ENCODE data around the gene ZNF681. TPM values are rescaled to one million over a fixed set of nuclear protein-coding genes. Genes with fewer than 3 reads are reported as not detected.

ZNF681 gene
- total and polyA plus RNA-seq, 2 of the 4 experiments (the other 2 are of a cell fraction), result 0.15 to 0.54 TPM

GRCh38 chr19:23801803-23802202 is 43.1 kb upstream of the ZNF681 start:
- H3K9ac ChIP-seq (ENCODE audit: low read depth, low read length), result no peak overlapping the region
- no peak overlapping the region for H3K27ac ChIP-seq (ENCODE audit: insufficient read depth, low read length)
- no peak overlapping the region for H3K23ac ChIP-seq (ENCODE audit: low read depth, low read length)
- H3K36me3 ChIP-seq (ENCODE audit: control insufficient read depth, insufficient read depth, low read length), result no peaks in the 10 kb centered on the region
- no peak overlapping the region for H3K14ac ChIP-seq (replicated peaks; ENCODE audit: low read depth, low read length)
- CTCF ChIA-PET, result no interaction called here
- H4K20me1 ChIP-seq (ENCODE audit: insufficient read depth, low read length), result no peaks in the 10 kb centered on the region
- no peak overlapping the region for H2BK5ac ChIP-seq (ENCODE audit: low read depth, low read length, poor library complexity, severe bottlenecking)
- no peaks in the 10 kb centered on the region for H3K9me1 ChIP-seq (ENCODE audit: insufficient read depth, low read length)
- BruUV-seq (replicated peaks), result no TSS peak
- in situ Hi-C loops (cut with MboI; ENCODE audit: low sequenced_read_pairs), result no loop called here
- H3K79me1 ChIP-seq (ENCODE audit: low read depth in 1 of 2, low read length in 2 of 2), result no peaks in the 10 kb centered on the region
- H4K5ac ChIP-seq (ENCODE audit: low read depth, low read length), result no peak overlapping the region
- intact Hi-C loops (cut with micrococcal nuclease), result no loop called here
- no peak overlapping the region for H3K18ac ChIP-seq (ENCODE audit: low read depth, low read length)
- no peak overlapping the region for H3K4me2 ChIP-seq (ENCODE audit: low read depth, low read length)
- no peak overlapping the region for H3K4ac ChIP-seq (ENCODE audit: low read depth, low read length)
- dilution Hi-C loops (cut with HindIII; ENCODE audit: low sequenced_read_pairs, unreplicated experiment), result no loop called here
- H2AK9ac ChIP-seq (replicated peaks; ENCODE audit: low read depth, low read length, poor library complexity), result no peak overlapping the region
- H2AFZ ChIP-seq (replicated peaks; ENCODE audit: low read length, poor library complexity), result no peak overlapping the region
- H3K56ac ChIP-seq (ENCODE audit: extremely low read depth, insufficient read depth, low read length), result no peak overlapping the region
- ATAC-seq (ENCODE audit: low read depth) (no peak), DNase-seq (no peak)
- H4K91ac ChIP-seq (ENCODE audit: insufficient read depth, low read depth, low read length), result no peak overlapping the region
- POLR2A ChIA-PET (ENCODE audit: unreplicated experiment), result no interaction called here
- no peak overlapping the region for H4K8ac ChIP-seq (ENCODE audit: low read depth in 2 of 2, low read length in 2 of 2)
- no CpG with 5 or more reads among the region's 1 CpG for WGBS, 2 experiments (ENCODE audit: extremely low coverage in 2 of 2, insufficient read length in 1 of 2)
- no peak overlapping the region for H2BK20ac ChIP-seq (ENCODE audit: low read depth, low read length)
- no peak overlapping the region for H2AK5ac ChIP-seq (ENCODE audit: low read depth, low read length)
- no peak overlapping the region for H2BK120ac ChIP-seq (ENCODE audit: low read depth, low read length)
- H3K9me3 ChIP-seq (ENCODE audit: control insufficient read depth, insufficient read depth, low read length), result no peaks in the 10 kb centered on the region
- no peak overlapping the region for H2BK15ac ChIP-seq (ENCODE audit: low read depth, low read length)
- TF ChIP-seq MAFK (IDR thresholded peaks at IDR 0.05; ENCODE audit: low read depth, low read length), result no peak
- TF ChIP-seq RCOR1 (IDR thresholded peaks at IDR 0.05; ENCODE audit: insufficient replicate concordance, low read length), result no peak
- no peak for TF ChIP-seq POLR2A (IDR thresholded peaks at IDR 0.05; ENCODE audit: low read depth, low read length)
- no peak for TF ChIP-seq NFE2L2 (IDR thresholded peaks at IDR 0.05; ENCODE audit: low read depth, low read length)
- TF ChIP-seq CHD1 (IDR thresholded peaks at IDR 0.05; ENCODE audit: low read depth, low read length), result no peak
- TF ChIP-seq MXI1 (IDR thresholded peaks at IDR 0.05; ENCODE audit: borderline replicate concordance, low read depth, low read length), result no peak
- no peak for TF ChIP-seq CEBPB (IDR thresholded peaks at IDR 0.05; ENCODE audit: low read depth, low read length)
- TF ChIP-seq RAD21 (IDR thresholded peaks at IDR 0.05; ENCODE audit: low read length), result no peak
- no peak for TF ChIP-seq USF2 (IDR thresholded peaks at IDR 0.05; ENCODE audit: low read depth, low read length)
- TF ChIP-seq SMC3 (IDR thresholded peaks at IDR 0.05; ENCODE audit: low read depth, low read length), result no peak
- TF ChIP-seq CTCF (conservative IDR thresholded peaks at IDR 0.05; ENCODE audit: low read depth, low read length), result no peak
- no peak overlapping the region for H3K4me3 ChIP-seq (ENCODE audit: insufficient read depth, low read depth, low read length)
- no peaks in the 10 kb centered on the region for H3K27me3 ChIP-seq (ENCODE audit: control insufficient read depth, insufficient read depth, low read length)
- H3K4me1 ChIP-seq (ENCODE audit: control insufficient read depth, insufficient read depth, low read length), result no peaks in the 10 kb centered on the region

Measured in IMR-90 (cell line).